ENCODE data around the gene KRT35.
"Not testable (repeated sequence)": the region's sequence is repeated elsewhere in the genome, so short reads cannot be mapped to it uniquely, and the experiment has no call there.

DNA sequence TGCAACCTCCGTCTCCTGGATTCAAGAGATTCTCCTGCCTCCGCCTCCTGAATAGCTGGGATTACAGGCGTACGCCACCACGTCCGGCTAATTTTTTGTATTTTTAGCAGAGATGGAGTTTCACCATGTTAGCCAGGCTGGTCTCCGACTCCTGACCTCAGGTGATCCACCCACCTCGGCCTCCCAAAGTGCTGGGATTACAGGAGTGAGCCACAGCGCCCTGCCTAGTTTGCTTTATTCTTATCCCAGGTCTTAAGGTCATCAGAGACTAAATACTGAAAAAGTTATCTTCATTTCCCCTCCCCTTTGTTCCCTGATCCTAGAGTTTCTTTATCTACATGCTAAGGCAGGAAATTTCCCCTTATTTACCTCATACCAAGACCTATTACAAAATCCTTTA is 50.6 kb downstream of the KRT35 start:
- TF ChIP-seq, protein P1, sequence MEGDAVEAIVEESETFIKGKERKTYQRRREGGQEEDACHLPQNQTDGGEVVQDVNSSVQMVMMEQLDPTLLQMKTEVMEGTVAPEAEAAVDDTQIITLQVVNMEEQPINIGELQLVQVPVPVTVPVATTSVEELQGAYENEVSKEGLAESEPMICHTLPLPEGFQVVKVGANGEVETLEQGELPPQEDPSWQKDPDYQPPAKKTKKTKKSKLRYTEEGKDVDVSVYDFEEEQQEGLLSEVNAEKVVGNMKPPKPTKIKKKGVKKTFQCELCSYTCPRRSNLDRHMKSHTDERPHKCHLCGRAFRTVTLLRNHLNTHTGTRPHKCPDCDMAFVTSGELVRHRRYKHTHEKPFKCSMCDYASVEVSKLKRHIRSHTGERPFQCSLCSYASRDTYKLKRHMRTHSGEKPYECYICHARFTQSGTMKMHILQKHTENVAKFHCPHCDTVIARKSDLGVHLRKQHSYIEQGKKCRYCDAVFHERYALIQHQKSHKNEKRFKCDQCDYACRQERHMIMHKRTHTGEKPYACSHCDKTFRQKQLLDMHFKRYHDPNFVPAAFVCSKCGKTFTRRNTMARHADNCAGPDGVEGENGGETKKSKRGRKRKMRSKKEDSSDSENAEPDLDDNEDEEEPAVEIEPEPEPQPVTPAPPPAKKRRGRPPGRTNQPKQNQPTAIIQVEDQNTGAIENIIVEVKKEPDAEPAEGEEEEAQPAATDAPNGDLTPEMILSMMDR (IDR thresholded peaks at IDR 0.05 in 4 of 5, conservative IDR thresholded peaks at IDR 0.05 in 1 of 5) = not testable (repeated sequence)
- TF ChIP-seq POLR2A (IDR thresholded peaks at IDR 0.05) = not testable (repeated sequence)

Measured in gastrocnemius medialis (tissue), 4 donors.